ENCODE data around the gene PTX3.

Gene PTX3

DNA sequence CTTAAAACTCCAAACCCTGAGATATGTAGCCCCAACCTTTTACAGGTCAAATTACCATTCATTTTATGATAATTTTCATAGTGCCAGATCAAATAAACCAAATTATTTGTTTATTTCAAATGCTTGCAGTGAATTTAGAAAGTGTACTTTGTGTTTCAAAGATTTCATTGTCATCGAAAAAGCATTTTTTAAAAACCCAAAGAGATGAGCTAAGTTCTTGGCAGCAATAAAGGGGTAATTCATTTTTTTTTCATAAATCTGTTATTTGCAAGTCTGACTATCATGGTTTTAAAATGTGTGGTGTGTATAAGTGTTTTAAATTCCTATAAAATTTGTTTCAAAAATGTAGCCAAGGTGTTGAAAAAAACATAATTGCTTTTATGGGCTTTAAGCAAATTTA lies 17.2 kb downstream of the PTX3 start:
- TF ChIP-seq, protein P1, sequence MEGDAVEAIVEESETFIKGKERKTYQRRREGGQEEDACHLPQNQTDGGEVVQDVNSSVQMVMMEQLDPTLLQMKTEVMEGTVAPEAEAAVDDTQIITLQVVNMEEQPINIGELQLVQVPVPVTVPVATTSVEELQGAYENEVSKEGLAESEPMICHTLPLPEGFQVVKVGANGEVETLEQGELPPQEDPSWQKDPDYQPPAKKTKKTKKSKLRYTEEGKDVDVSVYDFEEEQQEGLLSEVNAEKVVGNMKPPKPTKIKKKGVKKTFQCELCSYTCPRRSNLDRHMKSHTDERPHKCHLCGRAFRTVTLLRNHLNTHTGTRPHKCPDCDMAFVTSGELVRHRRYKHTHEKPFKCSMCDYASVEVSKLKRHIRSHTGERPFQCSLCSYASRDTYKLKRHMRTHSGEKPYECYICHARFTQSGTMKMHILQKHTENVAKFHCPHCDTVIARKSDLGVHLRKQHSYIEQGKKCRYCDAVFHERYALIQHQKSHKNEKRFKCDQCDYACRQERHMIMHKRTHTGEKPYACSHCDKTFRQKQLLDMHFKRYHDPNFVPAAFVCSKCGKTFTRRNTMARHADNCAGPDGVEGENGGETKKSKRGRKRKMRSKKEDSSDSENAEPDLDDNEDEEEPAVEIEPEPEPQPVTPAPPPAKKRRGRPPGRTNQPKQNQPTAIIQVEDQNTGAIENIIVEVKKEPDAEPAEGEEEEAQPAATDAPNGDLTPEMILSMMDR (conservative IDR thresholded peaks at IDR 0.05; ENCODE audit: low read depth, low read length), result no peak
- H3K4me3 ChIP-seq (ENCODE audit: low read length), result no peak overlapping the region
- DNase-seq (ENCODE audit: low read depth), result no peak

DNA sequence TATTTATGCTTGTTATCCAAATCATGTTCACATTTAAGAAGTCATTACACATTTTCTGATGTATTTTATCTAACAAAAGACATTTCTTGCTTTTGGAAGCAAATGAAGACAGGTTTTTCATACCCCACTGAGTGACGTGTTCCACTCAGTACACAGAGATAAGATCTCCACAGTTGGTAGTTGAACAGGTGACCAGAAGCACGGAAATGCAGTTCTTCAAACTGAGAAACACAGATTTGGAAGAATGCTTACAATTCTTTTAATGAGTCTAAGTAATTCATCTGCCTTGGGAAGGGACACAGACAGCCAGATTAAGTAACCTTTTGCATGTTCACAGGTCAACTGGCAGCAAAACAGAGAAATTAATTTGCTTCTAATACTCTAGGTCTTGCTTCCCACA lies 23.1 kb downstream of the PTX3 start:
- TF ChIP-seq, protein P1 (conservative IDR thresholded peaks at IDR 0.05; ENCODE audit: low read depth, low read length), result no peak
- H3K4me3 ChIP-seq (ENCODE audit: low read length), result no peak overlapping the region
- no peak for DNase-seq (ENCODE audit: low read depth)

DNA sequence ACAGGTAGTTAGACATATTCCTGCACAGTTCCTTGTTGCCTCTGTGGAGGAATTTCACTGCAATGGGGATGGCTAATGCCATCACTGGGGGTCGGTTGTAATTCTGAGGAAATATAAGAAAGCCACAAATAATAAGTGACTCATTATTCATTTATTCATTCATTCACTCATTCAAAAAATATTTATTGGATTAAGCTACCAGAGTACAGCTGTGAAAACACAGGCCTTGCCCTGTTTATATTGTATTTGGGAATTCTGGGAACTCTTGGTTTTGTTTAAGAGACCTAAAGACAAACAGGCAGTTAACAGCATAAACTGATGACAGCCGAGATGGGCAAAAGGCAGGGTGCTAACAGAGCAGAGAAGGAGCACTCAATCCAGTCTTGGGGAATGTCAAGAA lies 23.6 kb downstream of the PTX3 start:
- TF ChIP-seq, protein P1 (conservative IDR thresholded peaks at IDR 0.05; ENCODE audit: low read depth, low read length), result no peak
- no peak overlapping the region for H3K4me3 ChIP-seq (ENCODE audit: low read length)
- DNase-seq (ENCODE audit: low read depth), result peak; percentile 19

DNA sequence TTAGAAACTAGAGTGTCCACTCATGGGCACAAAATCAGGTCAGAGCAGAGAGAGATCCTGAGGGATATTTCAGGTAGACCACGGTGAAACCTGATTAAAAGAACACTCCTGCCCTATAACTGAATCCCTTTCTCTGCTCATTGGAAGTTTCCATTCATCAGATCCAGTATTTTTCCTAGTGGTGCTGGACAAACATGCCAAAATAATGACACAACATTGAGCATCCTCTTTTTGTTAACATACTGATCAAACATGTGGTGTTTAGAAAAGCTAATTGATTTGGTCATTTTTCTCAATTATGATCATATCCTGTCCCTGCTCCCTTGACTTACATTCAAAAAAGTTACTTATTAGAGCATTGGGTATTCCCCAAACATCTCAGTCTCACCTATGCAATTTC lies 27.2 kb downstream of the PTX3 start:
- TF ChIP-seq, protein P1 (conservative IDR thresholded peaks at IDR 0.05; ENCODE audit: low read depth, low read length), result no peak
- no peak overlapping the region for H3K4me3 ChIP-seq (ENCODE audit: low read length)
- DNase-seq (ENCODE audit: low read depth), result no peak

DNA sequence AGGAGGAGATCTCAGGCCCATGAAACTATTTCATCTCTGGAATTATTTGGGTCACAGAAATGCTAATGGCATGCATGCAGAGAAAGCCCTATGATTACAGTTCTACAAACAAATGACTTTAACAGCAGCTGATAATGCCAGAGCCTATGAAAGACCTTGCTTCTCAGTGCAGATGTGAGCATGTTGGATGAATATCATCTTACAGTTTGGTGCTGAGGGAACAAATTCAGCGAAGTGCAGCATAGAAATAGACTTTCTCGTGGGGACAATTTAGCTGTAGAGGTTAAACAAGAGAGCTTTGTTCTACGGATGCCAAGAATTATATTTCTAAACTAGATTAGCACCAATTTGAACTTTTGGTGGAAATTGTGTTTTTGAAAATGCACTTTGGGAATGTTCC lies 27.7 kb downstream of the PTX3 start:
- H3K4me3 ChIP-seq (ENCODE audit: low read length), result no peak overlapping the region
- DNase-seq (ENCODE audit: low read depth), result no peak
- TF ChIP-seq, protein P1 (conservative IDR thresholded peaks at IDR 0.05; ENCODE audit: low read depth, low read length), result no peak

DNA sequence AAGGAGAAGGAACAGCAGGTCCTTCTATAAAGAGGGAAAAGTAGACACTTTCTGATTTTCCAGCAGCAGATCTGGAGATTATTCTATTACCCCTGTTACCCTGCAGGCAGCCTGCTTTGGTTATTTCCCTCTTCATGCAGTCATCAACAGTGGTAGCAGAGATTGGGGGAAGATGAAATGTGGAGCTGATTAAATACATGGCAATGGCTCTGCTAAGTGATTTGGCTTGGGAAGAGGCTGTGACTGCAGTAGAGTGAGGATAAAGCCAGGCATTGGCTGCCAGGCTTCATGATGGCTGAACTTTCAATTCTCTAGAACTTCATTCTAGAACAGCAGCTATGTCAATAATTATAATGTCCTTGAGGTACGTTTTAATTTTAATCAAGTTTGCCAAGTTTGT lies 29.1 kb downstream of the PTX3 start:
- TF ChIP-seq, protein P1 (conservative IDR thresholded peaks at IDR 0.05; ENCODE audit: low read depth, low read length), result no peak
- DNase-seq (ENCODE audit: low read depth), result no peak
- H3K4me3 ChIP-seq (ENCODE audit: low read length), result no peak overlapping the region

DNA sequence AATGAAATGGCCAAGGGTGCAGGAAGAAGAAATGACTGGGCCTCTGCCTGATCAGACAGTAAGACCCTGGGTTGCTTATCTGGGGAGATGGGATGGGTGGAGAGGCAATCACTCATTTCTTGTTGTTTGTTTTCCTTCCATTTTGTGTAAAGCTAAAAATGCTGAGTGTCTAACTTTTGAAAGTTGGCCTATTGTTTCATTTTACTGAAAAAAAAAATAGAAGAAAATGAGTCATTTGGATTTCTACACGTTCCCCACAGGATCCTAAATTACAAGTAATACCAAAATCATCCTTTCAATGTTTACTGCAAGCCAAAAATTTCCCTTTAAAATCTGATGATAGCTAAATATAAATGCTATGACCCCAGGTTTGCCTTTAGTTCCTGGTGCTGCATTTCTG lies 30.6 kb downstream of the PTX3 start:
- H3K4me3 ChIP-seq (ENCODE audit: low read length), result no peak overlapping the region
- no peak for DNase-seq (ENCODE audit: low read depth)

More for the DNA sequence above, 30.6 kb downstream of the PTX3 start:
- TF ChIP-seq, protein P1 (conservative IDR thresholded peaks at IDR 0.05; ENCODE audit: low read depth, low read length), result no peak
